ENCODE data around the gene GIPC2.
"Not testable (repeated sequence)": the region's sequence is repeated elsewhere in the genome, so short reads cannot be mapped to it uniquely, and the experiment has no call there.

Gene GIPC2

GRCh38 chr1:78009276-78009675, 36.5 kb upstream of the GIPC2 start:
- H3K27ac ChIP-seq (ENCODE audit: low read depth, low read length), result no peak overlapping the region
- H3K4me3 ChIP-seq (ENCODE audit: low read depth, low read length), result no peak overlapping the region

GRCh38 chr1:78009836-78010235, 35.9 kb upstream of the GIPC2 start:
- Histone ChIP-seq H3K4me1 (ENCODE audit: control insufficient read depth, insufficient read depth, low read length) (no peaks in the 10 kb centered on the region), H3K4me3 (ENCODE audit: low read depth, low read length) (no peak overlapping the region), H3K36me3 (ENCODE audit: control insufficient read depth, insufficient read depth, low read length) (peaks cover 5% of the 10 kb centered on the region; the same call in 1 of the 2 replicates), H3K9me3 (ENCODE audit: control insufficient read depth, insufficient read depth, low read length) (no peaks in the 10 kb centered on the region), H3K9ac (ENCODE audit: low read depth, low read length) (no peak overlapping the region), H3K27ac (ENCODE audit: low read depth, low read length) (no peak overlapping the region), H3K27me3 (ENCODE audit: control insufficient read depth, insufficient read depth, low read length) (no peaks in the 10 kb centered on the region)

More at GRCh38 chr1:78009276-78009675, 36.5 kb upstream of the GIPC2 start:
- H3K9ac ChIP-seq (ENCODE audit: low read depth, low read length), result no peak overlapping the region
- H3K36me3 ChIP-seq (ENCODE audit: control insufficient read depth, insufficient read depth, low read length), result peaks cover 5% of the 10 kb centered on the region; the same call in 1 of the 2 replicates
- H3K9me3 ChIP-seq (ENCODE audit: control insufficient read depth, insufficient read depth, low read length), result no peaks in the 10 kb centered on the region
- H3K27me3 ChIP-seq (ENCODE audit: control insufficient read depth, insufficient read depth, low read length), result no peaks in the 10 kb centered on the region
- H3K4me1 ChIP-seq (ENCODE audit: control insufficient read depth, insufficient read depth, low read length), result no peaks in the 10 kb centered on the region

- Histone ChIP-seq H3K4me3 (ENCODE audit: low read depth, low read length) (no peak overlapping the region), H3K9ac (ENCODE audit: low read depth, low read length) (no peak overlapping the region), H3K27me3 (ENCODE audit: control insufficient read depth, insufficient read depth, low read length) (no peaks in the 10 kb centered on the region), H3K9me3 (ENCODE audit: control insufficient read depth, insufficient read depth, low read length) (no peaks in the 10 kb centered on the region), H3K27ac (ENCODE audit: low read depth, low read length) (no peak overlapping the region), H3K36me3 (ENCODE audit: control insufficient read depth, insufficient read depth, low read length) (peaks cover 6% of the 10 kb centered on the region; the same call in 1 of the 2 replicates), H3K4me1 (ENCODE audit: control insufficient read depth, insufficient read depth, low read length) (no peaks in the 10 kb centered on the region)
Observed at GRCh38 chr1:78011050-78011449, 34.7 kb upstream of the GIPC2 start.

- no peaks in the 10 kb centered on the region for H3K27me3 ChIP-seq (ENCODE audit: control insufficient read depth, insufficient read depth, low read length)
- no peak overlapping the region for H3K9ac ChIP-seq (ENCODE audit: low read depth, low read length)
- H3K36me3 ChIP-seq (ENCODE audit: control insufficient read depth, insufficient read depth, low read length), result peaks cover 10% of the 10 kb centered on the region; the same call in 1 of the 2 replicates
- H3K4me3 ChIP-seq (ENCODE audit: low read depth, low read length), result no peak overlapping the region
- no peaks in the 10 kb centered on the region for H3K9me3 ChIP-seq (ENCODE audit: control insufficient read depth, insufficient read depth, low read length)
- H3K4me1 ChIP-seq (ENCODE audit: control insufficient read depth, insufficient read depth, low read length), result no peaks in the 10 kb centered on the region
- H3K27ac ChIP-seq (ENCODE audit: low read depth, low read length), result no peak overlapping the region
Observed at GRCh38 chr1:78015148-78015547, 30.6 kb upstream of the GIPC2 start.

- no peak overlapping the region for H3K4me3 ChIP-seq (ENCODE audit: low read depth, low read length)
- no peak overlapping the region for H3K9ac ChIP-seq (ENCODE audit: low read depth, low read length)
- H3K4me1 ChIP-seq (ENCODE audit: control insufficient read depth, insufficient read depth, low read length), result no peaks in the 10 kb centered on the region
- no peaks in the 10 kb centered on the region for H3K9me3 ChIP-seq (ENCODE audit: control insufficient read depth, insufficient read depth, low read length)
- H3K27ac ChIP-seq (ENCODE audit: low read depth, low read length), result no peak overlapping the region
- 0 out of 2 replicates have a peak, but pooled peaks cover 5% of the 10 kb centered on the region for H3K36me3 ChIP-seq (ENCODE audit: control insufficient read depth, insufficient read depth, low read length)
- H3K27me3 ChIP-seq (ENCODE audit: control insufficient read depth, insufficient read depth, low read length), result no peaks in the 10 kb centered on the region
Observed at GRCh38 chr1:78019024-78019423, 26.7 kb upstream of the GIPC2 start.

GRCh38 chr1:78021134-78021533, 24.6 kb upstream of the GIPC2 start:
- not testable (repeated sequence) for H3K27me3 ChIP-seq (ENCODE audit: control insufficient read depth, insufficient read depth, low read length); H3K4me3 ChIP-seq (ENCODE audit: low read depth, low read length); H3K27ac ChIP-seq (ENCODE audit: low read depth, low read length); H3K9ac ChIP-seq (ENCODE audit: low read depth, low read length); H3K9me3 ChIP-seq (ENCODE audit: control insufficient read depth, insufficient read depth, low read length); H3K36me3 ChIP-seq (ENCODE audit: control insufficient read depth, insufficient read depth, low read length); H3K4me1 ChIP-seq (ENCODE audit: control insufficient read depth, insufficient read depth, low read length)

- no peaks in the 10 kb centered on the region for H3K9me3 ChIP-seq (ENCODE audit: control insufficient read depth, insufficient read depth, low read length)
- no peaks in the 10 kb centered on the region for H3K4me1 ChIP-seq (ENCODE audit: control insufficient read depth, insufficient read depth, low read length)
- H3K9ac ChIP-seq (ENCODE audit: low read depth, low read length), result no peak overlapping the region
- no peak overlapping the region for H3K27ac ChIP-seq (ENCODE audit: low read depth, low read length)
- no peaks in the 10 kb centered on the region for H3K36me3 ChIP-seq (ENCODE audit: control insufficient read depth, insufficient read depth, low read length)
- no peaks in the 10 kb centered on the region for H3K27me3 ChIP-seq (ENCODE audit: control insufficient read depth, insufficient read depth, low read length)
- no peak overlapping the region for H3K4me3 ChIP-seq (ENCODE audit: low read depth, low read length)
Observed at GRCh38 chr1:78029793-78030192, 16.0 kb upstream of the GIPC2 start.

- Histone ChIP-seq H3K4me1 (ENCODE audit: control insufficient read depth, insufficient read depth, low read length) (no peaks in the 10 kb centered on the region), H3K27ac (ENCODE audit: low read depth, low read length) (no peak overlapping the region), H3K4me3 (ENCODE audit: low read depth, low read length) (no peak overlapping the region), H3K36me3 (ENCODE audit: control insufficient read depth, insufficient read depth, low read length) (no peaks in the 10 kb centered on the region), H3K27me3 (ENCODE audit: control insufficient read depth, insufficient read depth, low read length) (no peaks in the 10 kb centered on the region), H3K9ac (ENCODE audit: low read depth, low read length) (no peak overlapping the region), H3K9me3 (ENCODE audit: control insufficient read depth, insufficient read depth, low read length) (no peaks in the 10 kb centered on the region)
Observed at GRCh38 chr1:78032996-78033796, 12.6 kb upstream of the GIPC2 start.

- Histone ChIP-seq H3K27ac (ENCODE audit: low read depth, low read length) (no peak overlapping the region), H3K4me1 (ENCODE audit: control insufficient read depth, insufficient read depth, low read length) (no peaks in the 10 kb centered on the region), H3K27me3 (ENCODE audit: control insufficient read depth, insufficient read depth, low read length) (no peaks in the 10 kb centered on the region), H3K9ac (ENCODE audit: low read depth, low read length) (no peak overlapping the region), H3K4me3 (ENCODE audit: low read depth, low read length) (no peak overlapping the region), H3K9me3 (ENCODE audit: control insufficient read depth, insufficient read depth, low read length) (no peaks in the 10 kb centered on the region), H3K36me3 (ENCODE audit: control insufficient read depth, insufficient read depth, low read length) (no peaks in the 10 kb centered on the region)
Observed at GRCh38 chr1:78033797-78034172, 12.0 kb upstream of the GIPC2 start.

- H3K4me3 ChIP-seq (ENCODE audit: low read depth, low read length), result no peak overlapping the region
- no peak overlapping the region for H3K9ac ChIP-seq (ENCODE audit: low read depth, low read length)
- no peaks in the 10 kb centered on the region for H3K27me3 ChIP-seq (ENCODE audit: control insufficient read depth, insufficient read depth, low read length)
- H3K9me3 ChIP-seq (ENCODE audit: control insufficient read depth, insufficient read depth, low read length), result no peaks in the 10 kb centered on the region
- H3K4me1 ChIP-seq (ENCODE audit: control insufficient read depth, insufficient read depth, low read length), result no peaks in the 10 kb centered on the region
- H3K27ac ChIP-seq (ENCODE audit: low read depth, low read length), result no peak overlapping the region
- H3K36me3 ChIP-seq (ENCODE audit: control insufficient read depth, insufficient read depth, low read length), result no peaks in the 10 kb centered on the region
Observed at GRCh38 chr1:78035121-78035520, 10.6 kb upstream of the GIPC2 start.

- Histone ChIP-seq H3K36me3 (ENCODE audit: control insufficient read depth, insufficient read depth, low read length) (no peaks in the 10 kb centered on the region), H3K9me3 (ENCODE audit: control insufficient read depth, insufficient read depth, low read length) (no peaks in the 10 kb centered on the region), H3K27ac (ENCODE audit: low read depth, low read length) (no peak overlapping the region), H3K4me3 (ENCODE audit: low read depth, low read length) (no peak overlapping the region), H3K9ac (ENCODE audit: low read depth, low read length) (no peak overlapping the region), H3K27me3 (ENCODE audit: control insufficient read depth, insufficient read depth, low read length) (no peaks in the 10 kb centered on the region), H3K4me1 (ENCODE audit: control insufficient read depth, insufficient read depth, low read length) (no peaks in the 10 kb centered on the region)
Observed at GRCh38 chr1:78036450-78036849, 9.3 kb upstream of the GIPC2 start.

All from HUES48 (cell line).